OCI-LY1 (cell line): ENCODE results near the gene ATOX1.

Experiments used
- CTCF ChIP-seq: fragments of 200-600 bp; sonication (generic), shearing (Covaris generic); IDR thresholded peaks from 2 replicates; pipeline ENCODE4 v1.5.1; 2017; ENCODE audit warnings: mild to moderate bottlenecking, antibody characterized with exemption, low read length, moderate library complexity, mixed read lengths
- EZH2 ChIP-seq: fragments of 200-600 bp; sonication (generic), shearing (Covaris generic); IDR thresholded peaks from 2 replicates; pipeline ENCODE4 v1.8.0; 2017; ENCODE audit warnings: borderline replicate concordance, mixed run types, mild to moderate bottlenecking, antibody characterized with exemption, low read length, moderate library complexity, mixed read lengths

GRCh38 chr5:151805414-151806223, 47.2 kb upstream of the ATOX1 start:
- no peak for TF ChIP-seq CTCF
- TF ChIP-seq EZH2: no peak
